B cell (primary cell): ENCODE measurements around the gene LDHAL6B. TPM values are rescaled to one million over a fixed set of nuclear protein-coding genes. Genes with fewer than 3 reads are reported as not detected.

Experiments used
- ATAC-seq: fragments of 200-7000 bp; cut with Tn5 transposase; one replicate; pipeline ENCODE4 v1.10.0; 2021; ENCODE audit warnings: low read depth, mild to moderate bottlenecking, moderate number of reproducible peaks, moderate library complexity
- CTCF ChIA-PET: fragments of 350-600 bp; sonication (Branson Sonifier 250); formaldehyde crosslinking; loops from one replicate; lab custom pipeline; 2021; ENCODE audit warnings: antibody characterized with exemption, inconsistent platforms; lab: Charles Lee
- POLR2A ChIA-PET: fragments of 350-600 bp; sonication (Branson Sonifier 250); formaldehyde crosslinking; loops from one replicate; lab custom pipeline; 2021; ENCODE audit warnings: antibody characterized with exemption; lab: Charles Lee
- DNase-seq: peaks from one replicate; pipeline ENCODE4 v3.0.0; 2013
- H2AFZ ChIP-seq: 2 replicates; pipeline ENCODE4 v1.6.1; 2012; ENCODE audit warnings: mild to moderate bottlenecking, low read depth, low read length; ENCODE audit not compliant: insufficient read depth, poor library complexity, severe bottlenecking
- H3K27ac ChIP-seq, 2 donors: 1 replicate in 1 of 2; 2 replicates in 1 of 2; pipeline ENCODE4 v1.5.1; 2012 to 2013; ENCODE audit warnings: low read length in 2 of 2, mild to moderate bottlenecking in 2 of 2, moderate library complexity in 1 of 2
- H3K27me3 ChIP-seq, 4 experiments: fragments of 200-600 bp in 1 of 4; sonication (generic) in 1 of 4; replicated peaks in 1 of 4; 1 replicate in 2 of 4; 2 replicates in 2 of 4; pipeline versions ENCODE4 v1.6.1 to v1.7.0; 2013 to 2016; ENCODE audit warnings: low read length in 3 of 4, mild to moderate bottlenecking in 2 of 4, mixed read lengths in 1 of 4, moderate library complexity in 1 of 4; ENCODE audit not compliant: insufficient read depth in 4 of 4, control insufficient read depth in 3 of 4; ENCODE audit errors: control extremely low read depth in 1 of 4
- H3K36me3 ChIP-seq, 2 experiments: replicated peaks in 1 of 2; 1 replicate in 1 of 2; 2 replicates in 1 of 2; pipeline versions ENCODE4 v1.6.1 to v1.7.1; 2013; ENCODE audit warnings: low read length in 1 of 2; ENCODE audit not compliant: insufficient read depth in 2 of 2, control insufficient read depth in 1 of 2; ENCODE audit errors: control extremely low read depth in 1 of 2, extremely low read depth in 1 of 2
- H3K4me1 ChIP-seq, 2 donors: fragments of 200-600 bp in 1 of 2; sonication (generic) in 1 of 2; 1 replicate in 1 of 2; 2 replicates in 1 of 2; pipeline versions ENCODE4 v1.5.1 to v1.6.1; 2013 to 2017; ENCODE audit warnings: low read length in 2 of 2; ENCODE audit not compliant: control insufficient read depth in 2 of 2, insufficient read depth in 2 of 2
- H3K4me2 ChIP-seq: replicated peaks from 2 replicates; pipeline ENCODE3; 2012; ENCODE audit warnings: mild to moderate bottlenecking, low read depth, low read length; ENCODE audit not compliant: poor library complexity, severe bottlenecking
- H3K4me3 ChIP-seq, 5 experiments: fragments of 200-600 bp in 1 of 5; sonication (generic) in 1 of 5; 1 replicate in 3 of 5; 2 replicates in 2 of 5; pipeline versions ENCODE4 v1.5.1 to v1.7.0; 2011 to 2016; ENCODE audit warnings: low read length in 4 of 5, mild to moderate bottlenecking in 4 of 5, low read depth in 2 of 5, control low read depth in 1 of 5, moderate library complexity in 1 of 5; ENCODE audit not compliant: insufficient read depth in 1 of 5; ENCODE audit errors: control extremely low read depth in 1 of 5, extremely low read depth in 1 of 5
- H3K79me2 ChIP-seq: fragments of 200-600 bp; sonication (generic); one replicate; pipeline ENCODE4 v1.6.0; 2016; ENCODE audit warnings: low read length; ENCODE audit not compliant: control insufficient read depth, insufficient read depth
- H3K9ac ChIP-seq: fragments of 200-600 bp; sonication (generic); 2 replicates; pipeline ENCODE4 v1.6.1; 2017; ENCODE audit warnings: mild to moderate bottlenecking, low read length, moderate library complexity
- H3K9me3 ChIP-seq, 3 donors: one replicate each; pipeline versions ENCODE4 v1.6.1 to v1.7.1; 2013; ENCODE audit warnings: low read length in 2 of 3; ENCODE audit not compliant: control insufficient read depth in 2 of 3, insufficient read depth in 1 of 3; ENCODE audit errors: control extremely low read depth in 1 of 3
- H4K20me1 ChIP-seq: 2 replicates; pipeline ENCODE4 v1.6.0; 2012; ENCODE audit warnings: mild to moderate bottlenecking, low read length; ENCODE audit not compliant: insufficient read depth, control insufficient read depth, poor library complexity, severe bottlenecking
- H3K27ac Mint-ChIP-seq: one replicate; pipeline ENCODE4 v1.8.0; 2021; ENCODE audit warnings: mixed read lengths
- H3K27me3 Mint-ChIP-seq: one replicate; pipeline ENCODE4 v1.8.0; 2021; ENCODE audit warnings: mixed read lengths
- H3K4me1 Mint-ChIP-seq: one replicate; pipeline ENCODE4 v1.8.0; 2021; ENCODE audit warnings: mixed read lengths
- H3K4me3 Mint-ChIP-seq: one replicate; pipeline ENCODE4 v1.8.0; 2021; ENCODE audit warnings: mixed read lengths
- H3K9me3 Mint-ChIP-seq: one replicate; pipeline ENCODE4 v1.8.0; 2022; ENCODE audit warnings: mixed read lengths; ENCODE audit not compliant: insufficient read depth
- CTCF ChIP-seq: fragments of 200-600 bp; IDR thresholded peaks from one replicate; pipeline ENCODE4 v1.8.0; 2022; ENCODE audit warnings: antibody characterized with exemption, mild to moderate bottlenecking
- EZH2 ChIP-seq: IDR thresholded peaks from 2 replicates; pipeline ENCODE4 v1.6.1; 2012; ENCODE audit warnings: borderline replicate concordance, low read depth, mild to moderate bottlenecking, moderate library complexity, low read length; ENCODE audit not compliant: insufficient read depth, poor library complexity, severe bottlenecking
- WGBS: methylation state at CpG from one replicate; pipeline ENCODE4 v1.1.5; 2013; ENCODE audit warnings: missing lambda C conversion rate; ENCODE audit not compliant: insufficient coverage; 5-methylcytosine and 5-hydroxymethylcytosine counted together
- intact Hi-C: fragments of 100-400 bp; cut with micrococcal nuclease; formaldehyde crosslinking; loops from one replicate; pipeline ENCODE4 v1.10.0; 2022
- polyA plus RNA-seq: library from polyadenylated mRNA; depleted of rRNA; stranded (reverse); fragments of >200 nt; gene quantifications from 2 replicates; pipeline ENCODE4 v1.2.3, GENCODE V29; 2012
- total RNA-seq, 2 donors: library from RNA; stranded (reverse); fragments of 120-200 nt in 1 of 2; gene quantifications; 1 replicate in 1 of 2; 2 replicates in 1 of 2; pipeline versions ENCODE4 v1.2.3 to v1.2.4, GENCODE V29; 2013 to 2022

Gene LDHAL6B
- total and polyA plus RNA-seq, 2 donors (not counting 1 experiment from before 2014, with no cell fraction given), result not detected

- no peak for DNase-seq
- intact Hi-C loops, result no loop called here
- H3K9me3 Mint-ChIP-seq, result no peaks in the 10 kb centered on the region
- Histone ChIP-seq H3K27me3 (no peaks in the 10 kb centered on the region), H2AFZ (no peak overlapping the region), H3K4me3 (no peak overlapping the region), H3K4me2 (no peak overlapping the region), H3K36me3 (peaks cover 6 to 36% of the 10 kb centered on the region in 2 experiments), H3K27ac (no peak overlapping the region), H4K20me1 (no peaks in the 10 kb centered on the region), H3K79me2 (peaks cover 8% of the 10 kb centered on the region), H3K9ac (no peak overlapping the region), H3K9me3 (no peaks in the 10 kb centered on the region), H3K4me1 (no peaks in the 10 kb centered on the region)
- WGBS, result 100% methylated on average over 7 of the region's 7 CpGs
- H3K4me3 Mint-ChIP-seq, result no peak overlapping the region
- H3K4me1 Mint-ChIP-seq, result no peaks in the 10 kb centered on the region
- no peaks in the 10 kb centered on the region for H3K27me3 Mint-ChIP-seq
- no peak for ATAC-seq
- TF ChIP-seq EZH2 (no peak), CTCF (no peak)
- no peak overlapping the region for H3K27ac Mint-ChIP-seq
- ChIA-PET CTCF (interaction anchor here (0.6 to 2.7 kb wide), 3 partner anchors 269 to 407 kb away, joined by 5 to 8 read pairs (median 6); no protein-coding TSS in a partner anchor), POLR2A (no interaction called here)
These were observed 17.8 kb downstream of the LDHAL6B start for GRCh38 chr15:59224474-59224873.

GRCh38 chr15:59227021-59227420 lies 20.4 kb downstream of the LDHAL6B start:
- 100% methylated on average over 1 of the region's 4 CpGs for WGBS
- H3K9me3 ChIP-seq, result no peaks in the 10 kb centered on the region
- TF ChIP-seq EZH2 (no peak), CTCF (no peak)
- ATAC-seq (no peak), DNase-seq (no peak)
- peaks cover 17% of the 10 kb centered on the region for H3K79me2 ChIP-seq
- no peak overlapping the region for H3K27ac ChIP-seq
- H3K4me1 ChIP-seq, result no peaks in the 10 kb centered on the region
- H4K20me1 ChIP-seq, result peaks cover 5% of the 10 kb centered on the region
- intact Hi-C loops, result no loop called here
- Mint-ChIP-seq H3K4me1 (no peaks in the 10 kb centered on the region), H3K27ac (no peak overlapping the region), H3K27me3 (no peaks in the 10 kb centered on the region), H3K9me3 (no peaks in the 10 kb centered on the region), H3K4me3 (no peak overlapping the region)
- no peaks in the 10 kb centered on the region for H3K27me3 ChIP-seq
- CTCF ChIA-PET, result no interaction called here
- POLR2A ChIA-PET, result no interaction called here
- H3K4me3 ChIP-seq, result no peak overlapping the region
- no peak overlapping the region for H3K9ac ChIP-seq
- H2AFZ ChIP-seq, result no peak overlapping the region
- H3K36me3 ChIP-seq, result peaks cover 0 to 45% of the 10 kb centered on the region in 2 experiments
- H3K4me2 ChIP-seq, result no peak overlapping the region
